ENCODE measurements around the gene MPHOSPH10. TPM values are rescaled to one million over a fixed set of nuclear protein-coding genes. Genes with fewer than 3 reads are reported as not detected.
"Not testable (repeated sequence)": the region's sequence is repeated elsewhere in the genome, so short reads cannot be mapped to it uniquely, and the experiment has no call there.

MPHOSPH10 gene
- total RNA-seq, 1 experiment from 2014 or later = 64.3 TPM

DNA sequence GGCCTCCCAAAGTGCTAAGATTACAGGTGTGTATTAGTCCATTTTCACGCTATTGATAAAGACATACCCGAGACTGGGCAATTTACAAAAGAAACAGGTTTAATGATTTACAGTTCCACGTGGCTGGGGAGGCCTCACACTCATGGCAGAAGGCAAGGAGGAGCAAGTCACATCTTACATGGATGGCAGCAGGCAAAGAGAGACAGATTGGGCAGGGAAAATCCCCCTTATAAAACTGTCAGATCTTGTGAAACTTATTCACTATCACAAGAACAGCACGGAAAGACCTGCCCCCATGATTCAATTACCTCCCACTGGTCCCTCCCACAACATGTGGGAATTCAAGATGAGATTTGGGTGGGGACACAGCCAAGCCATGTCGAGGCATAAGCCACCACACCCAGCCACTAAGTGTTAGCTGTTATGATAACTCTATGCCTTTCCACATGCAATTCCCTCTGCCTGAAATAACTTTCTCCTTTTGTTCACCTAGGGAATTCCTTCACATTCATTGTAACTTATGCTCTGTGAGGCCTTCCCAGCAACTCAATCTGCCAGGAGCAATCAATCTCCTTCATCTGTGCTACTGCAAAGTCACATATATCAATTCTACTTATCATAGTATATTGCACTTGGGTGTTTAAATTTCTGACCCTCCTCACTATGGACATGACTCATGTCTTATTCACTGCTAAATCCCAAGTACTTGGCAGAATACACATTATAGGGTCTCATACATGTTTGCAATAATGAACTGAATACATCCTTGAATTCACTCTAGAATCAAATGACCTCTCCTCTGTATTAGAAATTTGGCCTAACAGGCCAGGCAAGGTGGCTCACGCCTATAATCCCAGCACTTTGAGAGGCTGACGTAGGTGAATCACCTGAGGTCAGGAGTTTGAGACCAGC lies 7.8 kb upstream of the MPHOSPH10 start:
- no peak for DNase-seq (ENCODE audit: low spot score)

- no peak for DNase-seq (ENCODE audit: low spot score)
Observed at GRCh38 chr2:71125506-71126294, 4.7 kb upstream of the MPHOSPH10 start.

- DNase-seq (ENCODE audit: low spot score) = no peak
Observed at GRCh38 chr2:71126957-71127356, 3.5 kb upstream of the MPHOSPH10 start.

GRCh38 chr2:71129114-71129901 lies 1.1 kb upstream of the MPHOSPH10 start:
- DNase-seq (ENCODE audit: low spot score) = peak; percentile 27

DNA sequence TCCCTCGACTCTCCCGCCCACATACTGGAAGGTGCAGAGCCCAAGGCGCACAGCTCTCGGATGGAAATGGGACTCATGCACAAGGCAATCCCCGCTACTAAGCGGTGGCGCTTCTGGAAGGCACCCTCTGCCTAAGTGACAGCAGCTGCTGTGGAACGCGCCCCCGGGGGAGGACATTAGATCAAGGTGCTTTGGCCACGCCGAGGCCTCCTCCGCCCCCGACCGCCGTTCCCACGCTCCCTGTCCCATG lies 607 bp upstream of the MPHOSPH10 start:
- no peak for DNase-seq (ENCODE audit: low spot score)

GRCh38 chr2:71130905-71131244 lies 441 bp downstream of the MPHOSPH10 start:
- DNase-seq (ENCODE audit: low spot score) = no peak

GRCh38 chr2:71131387-71132166 lies 1.1 kb downstream of the MPHOSPH10 start:
- not testable (repeated sequence) for DNase-seq (ENCODE audit: low spot score)

GRCh38 chr2:71133603-71134002 lies 3.2 kb downstream of the MPHOSPH10 start:
- DNase-seq (ENCODE audit: low spot score) = no peak

DNA sequence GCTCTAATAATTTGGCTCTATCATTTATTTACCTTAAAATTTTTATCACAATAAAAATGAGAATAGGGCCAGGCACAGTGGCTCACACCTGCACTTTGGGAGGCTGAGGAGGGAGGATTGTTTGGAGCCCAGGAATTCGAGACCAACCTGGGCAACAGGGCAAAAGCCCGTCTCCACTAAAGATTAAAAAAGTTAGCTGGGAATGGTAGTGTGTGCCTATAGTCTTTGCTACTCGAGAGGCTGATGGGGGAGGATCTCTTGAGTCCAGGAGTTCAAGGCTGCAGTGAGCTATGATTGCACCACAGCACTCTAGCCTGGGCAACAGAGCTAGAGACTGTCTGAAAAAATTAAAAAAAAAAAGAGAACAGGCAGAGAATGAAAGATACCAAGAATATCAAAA lies 5.7 kb downstream of the MPHOSPH10 start:
- no peak for DNase-seq (ENCODE audit: low spot score)

DNA sequence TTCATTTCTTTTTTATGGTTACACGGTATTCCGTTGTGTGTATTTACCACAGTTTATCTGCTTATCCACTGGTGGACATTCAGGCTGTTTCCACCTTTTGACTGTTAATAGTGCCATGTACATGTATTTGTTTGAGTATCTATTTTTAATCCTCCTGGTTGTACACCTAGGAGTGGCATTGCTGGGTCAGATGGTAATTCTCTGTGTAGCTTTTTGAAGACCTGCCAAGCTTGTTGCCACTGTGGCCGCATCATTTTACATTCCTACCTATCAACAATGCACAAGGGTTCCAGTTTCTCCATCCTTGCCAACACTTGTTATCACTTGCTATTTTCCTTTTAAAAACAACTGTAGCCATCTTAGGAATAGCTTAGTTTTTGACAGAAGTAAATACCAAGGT lies 13.3 kb downstream of the MPHOSPH10 start:
- no peak for DNase-seq (ENCODE audit: low spot score)

DNA sequence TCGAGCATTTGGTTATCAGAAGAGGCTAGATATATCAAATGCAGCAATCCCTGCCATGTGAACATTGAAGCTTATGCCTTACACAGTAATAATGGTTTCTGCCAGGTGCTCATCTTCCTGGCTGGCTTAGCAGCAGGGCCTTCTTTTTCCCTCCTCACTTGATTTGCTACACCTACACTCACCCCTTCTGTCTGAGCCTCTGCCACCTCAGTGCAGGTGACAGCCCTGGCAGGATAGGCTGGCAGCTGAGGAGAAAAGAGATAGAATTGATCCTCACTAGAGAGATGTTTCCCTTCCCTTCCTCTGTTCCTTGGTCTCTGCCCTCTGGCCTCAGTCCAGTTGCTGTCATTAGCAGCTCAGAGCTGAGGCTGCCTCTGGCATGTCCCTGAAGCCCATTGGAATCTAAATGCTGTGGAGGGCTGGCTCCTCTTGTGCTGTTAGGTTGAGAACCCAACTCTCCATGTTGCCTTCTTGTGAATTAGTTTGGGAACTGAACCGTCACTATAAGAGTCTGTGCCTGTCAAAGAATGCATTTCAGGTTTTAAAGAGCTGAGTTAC lies 18.2 kb downstream of the MPHOSPH10 start:
- DNase-seq (ENCODE audit: low spot score) = no peak

GRCh38 chr2:71150082-71150816 lies 19.8 kb downstream of the MPHOSPH10 start:
- DNase-seq (ENCODE audit: low spot score) = no peak

- DNase-seq (ENCODE audit: low spot score) = no peak
Observed at GRCh38 chr2:71151620-71152019, 21.2 kb downstream of the MPHOSPH10 start.

- DNase-seq (ENCODE audit: low spot score) = no peak
Observed at GRCh38 chr2:71153585-71154224, 23.3 kb downstream of the MPHOSPH10 start.

DNA sequence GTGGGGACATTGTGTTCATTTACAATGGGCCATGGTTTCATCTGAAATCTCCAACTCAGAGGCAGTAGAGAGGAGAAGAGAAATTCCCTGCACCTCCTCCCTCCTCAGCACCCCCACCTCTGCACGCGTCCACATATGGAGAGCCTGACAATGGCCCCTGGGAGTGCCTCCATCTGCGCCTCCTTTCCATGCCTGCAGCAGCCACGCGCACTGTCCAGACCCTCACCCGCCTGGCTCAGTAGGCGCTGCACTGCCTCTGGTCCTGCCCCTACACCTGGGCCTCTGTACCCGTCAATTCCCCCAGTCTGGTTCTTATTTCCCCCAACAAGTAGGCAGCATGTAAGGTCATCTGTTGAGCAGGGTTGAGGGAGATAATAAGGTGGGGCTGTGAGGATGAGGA lies 23.8 kb downstream of the MPHOSPH10 start:
- no peak for DNase-seq (ENCODE audit: low spot score)

DNA sequence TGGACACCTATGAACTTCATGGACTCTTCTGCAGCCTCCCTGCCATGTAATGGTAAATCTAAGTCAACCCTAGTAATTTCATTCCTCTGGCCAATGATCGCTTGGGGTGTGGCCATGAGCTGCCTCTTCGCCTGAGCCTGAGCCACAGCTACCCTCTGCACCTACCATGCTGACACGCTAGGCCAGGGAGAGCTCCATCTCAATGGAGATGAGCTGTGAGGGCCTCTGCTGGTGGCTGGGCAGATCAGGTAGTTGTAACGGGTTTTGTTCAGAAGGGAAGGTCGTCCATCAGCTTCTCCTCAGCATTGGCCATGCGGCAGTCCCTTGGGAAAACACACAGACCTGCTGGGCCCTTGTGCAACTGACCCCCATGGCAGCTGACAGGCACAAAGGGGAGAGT lies 24.4 kb downstream of the MPHOSPH10 start:
- DNase-seq (ENCODE audit: low spot score) = no peak

- no peak for DNase-seq (ENCODE audit: low spot score)
Observed at GRCh38 chr2:71155846-71156245, 25.4 kb downstream of the MPHOSPH10 start.

- peak; percentile 16 for DNase-seq (ENCODE audit: low spot score)
Observed at GRCh38 chr2:71156573-71156972, 26.1 kb downstream of the MPHOSPH10 start.

DNA sequence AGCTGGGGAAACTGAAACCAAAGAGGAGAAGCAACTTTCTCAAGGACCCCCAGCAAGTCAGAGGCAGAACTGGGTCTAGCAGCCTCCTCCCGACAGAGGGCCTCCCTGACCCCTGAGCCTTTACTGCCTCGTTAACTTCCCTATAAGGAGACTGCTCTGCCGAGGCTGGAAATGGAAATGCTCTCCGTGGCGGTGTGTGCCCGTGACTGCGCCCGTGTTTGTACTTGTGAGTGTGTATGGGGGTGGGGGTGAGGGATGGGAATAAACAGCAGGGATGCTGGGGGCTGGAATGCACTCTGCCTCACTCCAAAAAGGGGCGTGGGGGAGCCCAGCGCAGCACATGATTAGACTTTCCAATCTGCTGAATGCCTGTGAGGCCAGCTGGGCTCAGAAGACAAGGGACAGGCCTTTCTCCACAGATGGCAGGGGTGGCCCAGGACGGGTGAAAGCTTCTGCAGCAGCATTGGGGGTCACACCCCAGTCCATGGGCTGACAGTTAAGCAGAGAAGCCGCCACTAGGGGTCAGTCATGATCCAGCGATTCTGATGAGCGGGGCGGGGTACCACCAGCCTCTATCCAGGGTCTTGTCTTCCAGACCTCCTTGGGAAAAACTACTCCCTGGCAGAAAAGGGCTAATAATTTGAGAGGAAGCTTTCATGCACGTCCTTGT lies 26.8 kb downstream of the MPHOSPH10 start:
- peak; percentile 31 for DNase-seq (ENCODE audit: low spot score)

GRCh38 chr2:71166812-71167211 lies 36.4 kb downstream of the MPHOSPH10 start:
- DNase-seq (ENCODE audit: low spot score) = no peak

Data from A172 (cell line).